GM23338 (cell line): ENCODE results near the gene GAB2. TPM values are rescaled to one million over a fixed set of nuclear protein-coding genes. Genes with fewer than 3 reads are reported as not detected.

Source experiments
- ATAC-seq: fragments of 200-7000 bp; cut with Tn5 transposase; 3 replicates; pipeline ENCODE4 v1.9.1; 2020
- DNase-seq: peaks from one replicate; pipeline ENCODE4 v3.0.0-alpha.2; 2015; ENCODE audit warnings: low spot score
- H2AFZ ChIP-seq: fragments of 200-600 bp; sonication (generic); 2 replicates; pipeline ENCODE4 v1.8.0; 2016; ENCODE audit warnings: antibody characterized with exemption, mild to moderate bottlenecking, moderate library complexity
- H3F3A ChIP-seq: fragments of 200-600 bp; sonication (generic); replicated peaks from 2 replicates; pipeline ENCODE4 v1.8.0; 2017; ENCODE audit warnings: antibody characterized with exemption, mixed run types, low read depth
- H3K27ac ChIP-seq: fragments of 200-600 bp; sonication (generic); 2 replicates; pipeline ENCODE4 v1.6.1; 2016; ENCODE audit warnings: low read depth
- H3K27me3 ChIP-seq: fragments of 200-600 bp; sonication (generic); 2 replicates; pipeline ENCODE4 v1.8.0; 2016; ENCODE audit warnings: mild to moderate bottlenecking, mixed run types, moderate library complexity; ENCODE audit not compliant: insufficient read depth
- H3K36me3 ChIP-seq: fragments of 200-600 bp; sonication (generic); 2 replicates; pipeline ENCODE4 v1.8.0; 2016; ENCODE audit warnings: mild to moderate bottlenecking; ENCODE audit not compliant: insufficient read depth
- H3K4me1 ChIP-seq: fragments of 200-600 bp; sonication (generic); 2 replicates; pipeline ENCODE4 v1.8.0; 2016; ENCODE audit warnings: mild to moderate bottlenecking, moderate library complexity; ENCODE audit not compliant: insufficient read depth
- H3K4me2 ChIP-seq: fragments of 200-600 bp; sonication (generic); 2 replicates; pipeline ENCODE4 v1.7.1; 2017; ENCODE audit warnings: mixed run types
- H3K4me3 ChIP-seq: fragments of 200-600 bp; sonication (generic); 2 replicates; pipeline ENCODE4 v1.6.1; 2016; ENCODE audit warnings: mixed run types
- H3K79me2 ChIP-seq: fragments of 200-600 bp; sonication (generic); replicated peaks from 2 replicates; pipeline ENCODE4 v1.8.0; 2017; ENCODE audit warnings: mild to moderate bottlenecking; ENCODE audit not compliant: insufficient read depth
- H3K9me2 ChIP-seq: fragments of 200-600 bp; sonication (generic); 2 replicates; pipeline ENCODE4 v1.8.0; 2017; ENCODE audit not compliant: insufficient read depth
- H4K20me1 ChIP-seq: fragments of 200-600 bp; sonication (generic); replicated peaks from 2 replicates; pipeline ENCODE4 v1.8.0; 2017; ENCODE audit warnings: mild to moderate bottlenecking; ENCODE audit not compliant: insufficient read depth
- H3K27ac Mint-ChIP-seq: 2 replicates; pipeline ENCODE4 v1.8.0; 2020; ENCODE audit warnings: inconsistent platforms, mild to moderate bottlenecking, moderate library complexity, mixed read lengths
- H3K27me3 Mint-ChIP-seq: 3 replicates; pipeline ENCODE4 v1.8.0; 2022; ENCODE audit warnings: low read depth, mild to moderate bottlenecking, moderate library complexity, mixed read lengths, inconsistent platforms; ENCODE audit not compliant: insufficient read depth, poor library complexity
- H3K36me3 Mint-ChIP-seq: 3 replicates; pipeline ENCODE4 v1.8.0; 2021; ENCODE audit warnings: low read depth, mild to moderate bottlenecking, inconsistent platforms, moderate library complexity, mixed read lengths
- H3K4me1 Mint-ChIP-seq: 3 replicates; pipeline ENCODE4 v1.8.0; 2020; ENCODE audit warnings: mild to moderate bottlenecking, inconsistent platforms, mixed read lengths
- H3K4me3 Mint-ChIP-seq: 3 replicates; pipeline ENCODE4 v1.8.0; 2021; ENCODE audit warnings: moderate library complexity, mild to moderate bottlenecking, inconsistent platforms, mixed read lengths
- H3K9me3 Mint-ChIP-seq: 3 replicates; pipeline ENCODE4 v1.8.0; 2020; ENCODE audit warnings: moderate library complexity, mild to moderate bottlenecking, inconsistent platforms, mixed read lengths
- CREB1 ChIP-seq: fragments of 250-450 bp; sonication (Bioruptor Pico); IDR thresholded peaks from 2 replicates; pipeline ENCODE4 v1.5.0; 2020; ENCODE audit warnings: low read depth, mild to moderate bottlenecking, moderate library complexity
- EZH2phosphoT487 ChIP-seq: fragments of 200-600 bp; sonication (generic); IDR thresholded peaks from one replicate; pipeline ENCODE4 v1.8.1; 2018; ENCODE audit warnings: antibody characterized with exemption; ENCODE audit not compliant: unreplicated experiment
- JUNB ChIP-seq: IDR thresholded peaks from one replicate; pipeline ENCODE4 v1.6.1; 2016; ENCODE audit warnings: antibody characterized with exemption; ENCODE audit not compliant: unreplicated experiment
- POLR2AphosphoS5 ChIP-seq: IDR thresholded peaks from 2 replicates; pipeline ENCODE4 v1.6.1; 2016; ENCODE audit warnings: antibody characterized with exemption, low read depth
- STAT1 ChIP-seq: IDR thresholded peaks from one replicate; pipeline ENCODE4 v1.6.1; 2016; ENCODE audit warnings: antibody characterized with exemption; ENCODE audit not compliant: unreplicated experiment
- ZNF114 ChIP-seq: fragments of 250-450 bp; sonication (Bioruptor Pico); IDR thresholded peaks from 2 replicates; pipeline ENCODE4 v1.5.0; 2020; ENCODE audit warnings: mild to moderate bottlenecking, moderate library complexity
- ZNF331 ChIP-seq: fragments of 250-450 bp; sonication (Bioruptor Pico); IDR thresholded peaks from 2 replicates; pipeline ENCODE4 v1.5.0; 2020; ENCODE audit warnings: low read depth, mild to moderate bottlenecking, moderate library complexity
- polyA plus RNA-seq: library from polyadenylated mRNA; unstranded; fragments of >200 nt; fragmentation: Nextera tagmentation; extraction: Ambion mirVana; gene quantifications from 2 replicates; pipeline ENCODE4 v1.2.1, GENCODE V29; 2016
- total RNA-seq: library from RNA; depleted of rRNA; stranded (reverse); fragments of >200 nt; shearing (Covaris generic); gene quantifications from 2 replicates; pipeline ENCODE4 v1.2.3, GENCODE V29; 2014
- TF ChIP-seq, protein P1 (sequence below): fragments of 250-450 bp; sonication (Bioruptor Pico); IDR thresholded peaks from 2 replicates; pipeline ENCODE4 v1.5.0; 2020; ENCODE audit warnings: mild to moderate bottlenecking, moderate library complexity
- TF ChIP-seq, protein P2 (sequence below): IDR thresholded peaks from one replicate; pipeline ENCODE4 v1.6.1; 2018; ENCODE audit warnings: antibody characterized with exemption; ENCODE audit not compliant: unreplicated experiment
- TF ChIP-seq, protein P3 (sequence below), 2 experiments: fragments of 200-600 bp in 1 of 2; sonication (generic) in 1 of 2; conservative IDR thresholded peaks; 2 replicates each; pipeline versions ENCODE4 v1.5.1 to v1.6.1; 2016 to 2017; ENCODE audit warnings: antibody characterized with exemption in 2 of 2, low read depth in 2 of 2, mild to moderate bottlenecking in 2 of 2, moderate library complexity in 1 of 2

The GAB2 gene
- total and polyA plus RNA-seq, 2 experiments from 2014 or later: 2.0 to 10.8 TPM

DNA sequence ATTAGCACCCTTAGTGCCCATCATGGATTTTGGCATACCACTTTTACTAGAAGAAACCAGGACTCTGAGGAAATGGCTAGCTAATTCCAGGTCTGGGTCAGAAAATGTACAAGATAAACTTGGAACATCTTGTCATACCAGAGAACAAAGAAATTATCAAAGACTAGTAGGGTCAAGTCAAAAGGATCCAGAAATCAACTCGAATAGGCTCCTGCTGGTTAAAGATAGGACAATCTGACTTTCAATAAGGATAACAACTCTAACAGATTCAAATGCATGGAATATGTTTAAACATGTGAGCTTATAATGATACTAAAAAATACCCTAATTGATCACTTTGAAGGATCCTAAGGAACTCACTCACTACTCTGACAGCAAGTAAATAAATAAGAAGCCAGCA, 18.9 kb downstream of the GAB2 start (continued):
- TF ChIP-seq, protein P1, sequence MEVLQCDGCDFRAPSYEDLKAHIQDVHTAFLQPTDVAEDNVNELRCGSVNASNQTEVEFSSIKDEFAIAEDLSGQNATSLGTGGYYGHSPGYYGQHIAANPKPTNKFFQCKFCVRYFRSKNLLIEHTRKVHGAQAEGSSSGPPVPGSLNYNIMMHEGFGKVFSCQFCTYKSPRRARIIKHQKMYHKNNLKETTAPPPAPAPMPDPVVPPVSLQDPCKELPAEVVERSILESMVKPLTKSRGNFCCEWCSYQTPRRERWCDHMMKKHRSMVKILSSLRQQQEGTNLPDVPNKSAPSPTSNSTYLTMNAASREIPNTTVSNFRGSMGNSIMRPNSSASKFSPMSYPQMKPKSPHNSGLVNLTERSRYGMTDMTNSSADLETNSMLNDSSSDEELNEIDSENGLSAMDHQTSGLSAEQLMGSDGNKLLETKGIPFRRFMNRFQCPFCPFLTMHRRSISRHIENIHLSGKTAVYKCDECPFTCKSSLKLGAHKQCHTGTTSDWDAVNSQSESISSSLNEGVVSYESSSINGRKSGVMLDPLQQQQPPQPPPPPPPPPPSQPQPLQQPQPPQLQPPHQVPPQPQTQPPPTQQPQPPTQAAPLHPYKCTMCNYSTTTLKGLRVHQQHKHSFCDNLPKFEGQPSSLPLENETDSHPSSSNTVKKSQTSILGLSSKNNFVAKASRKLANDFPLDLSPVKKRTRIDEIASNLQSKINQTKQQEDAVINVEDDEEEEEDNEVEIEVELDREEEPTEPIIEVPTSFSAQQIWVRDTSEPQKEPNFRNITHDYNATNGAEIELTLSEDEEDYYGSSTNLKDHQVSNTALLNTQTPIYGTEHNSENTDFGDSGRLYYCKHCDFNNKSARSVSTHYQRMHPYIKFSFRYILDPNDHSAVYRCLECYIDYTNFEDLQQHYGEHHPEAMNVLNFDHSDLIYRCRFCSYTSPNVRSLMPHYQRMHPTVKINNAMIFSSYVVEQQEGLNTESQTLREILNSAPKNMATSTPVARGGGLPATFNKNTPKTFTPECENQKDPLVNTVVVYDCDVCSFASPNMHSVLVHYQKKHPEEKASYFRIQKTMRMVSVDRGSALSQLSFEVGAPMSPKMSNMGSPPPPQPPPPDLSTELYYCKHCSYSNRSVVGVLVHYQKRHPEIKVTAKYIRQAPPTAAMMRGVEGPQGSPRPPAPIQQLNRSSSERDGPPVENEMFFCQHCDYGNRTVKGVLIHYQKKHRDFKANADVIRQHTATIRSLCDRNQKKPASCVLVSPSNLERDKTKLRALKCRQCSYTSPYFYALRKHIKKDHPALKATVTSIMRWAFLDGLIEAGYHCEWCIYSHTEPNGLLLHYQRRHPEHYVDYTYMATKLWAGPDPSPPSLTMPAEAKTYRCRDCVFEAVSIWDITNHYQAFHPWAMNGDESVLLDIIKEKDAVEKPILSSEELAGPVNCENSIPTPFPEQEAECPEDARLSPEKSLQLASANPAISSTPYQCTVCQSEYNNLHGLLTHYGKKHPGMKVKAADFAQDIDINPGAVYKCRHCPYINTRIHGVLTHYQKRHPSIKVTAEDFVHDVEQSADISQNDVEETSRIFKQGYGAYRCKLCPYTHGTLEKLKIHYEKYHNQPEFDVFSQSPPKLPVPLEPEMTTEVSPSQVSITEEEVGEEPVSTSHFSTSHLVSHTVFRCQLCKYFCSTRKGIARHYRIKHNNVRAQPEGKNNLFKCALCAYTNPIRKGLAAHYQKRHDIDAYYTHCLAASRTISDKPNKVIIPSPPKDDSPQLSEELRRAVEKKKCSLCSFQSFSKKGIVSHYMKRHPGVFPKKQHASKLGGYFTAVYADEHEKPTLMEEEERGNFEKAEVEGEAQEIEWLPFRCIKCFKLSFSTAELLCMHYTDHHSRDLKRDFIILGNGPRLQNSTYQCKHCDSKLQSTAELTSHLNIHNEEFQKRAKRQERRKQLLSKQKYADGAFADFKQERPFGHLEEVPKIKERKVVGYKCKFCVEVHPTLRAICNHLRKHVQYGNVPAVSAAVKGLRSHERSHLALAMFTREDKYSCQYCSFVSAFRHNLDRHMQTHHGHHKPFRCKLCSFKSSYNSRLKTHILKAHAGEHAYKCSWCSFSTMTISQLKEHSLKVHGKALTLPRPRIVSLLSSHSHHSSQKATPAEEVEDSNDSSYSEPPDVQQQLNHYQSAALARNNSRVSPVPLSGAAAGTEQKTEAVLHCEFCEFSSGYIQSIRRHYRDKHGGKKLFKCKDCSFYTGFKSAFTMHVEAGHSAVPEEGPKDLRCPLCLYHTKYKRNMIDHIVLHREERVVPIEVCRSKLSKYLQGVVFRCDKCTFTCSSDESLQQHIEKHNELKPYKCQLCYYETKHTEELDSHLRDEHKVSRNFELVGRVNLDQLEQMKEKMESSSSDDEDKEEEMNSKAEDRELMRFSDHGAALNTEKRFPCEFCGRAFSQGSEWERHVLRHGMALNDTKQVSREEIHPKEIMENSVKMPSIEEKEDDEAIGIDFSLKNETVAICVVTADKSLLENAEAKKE (CRISPR knock-in tag): no peak
- TF ChIP-seq JUNB (no peak), ZNF114 (no peak), STAT1 (no peak)
- TF ChIP-seq, protein P2, sequence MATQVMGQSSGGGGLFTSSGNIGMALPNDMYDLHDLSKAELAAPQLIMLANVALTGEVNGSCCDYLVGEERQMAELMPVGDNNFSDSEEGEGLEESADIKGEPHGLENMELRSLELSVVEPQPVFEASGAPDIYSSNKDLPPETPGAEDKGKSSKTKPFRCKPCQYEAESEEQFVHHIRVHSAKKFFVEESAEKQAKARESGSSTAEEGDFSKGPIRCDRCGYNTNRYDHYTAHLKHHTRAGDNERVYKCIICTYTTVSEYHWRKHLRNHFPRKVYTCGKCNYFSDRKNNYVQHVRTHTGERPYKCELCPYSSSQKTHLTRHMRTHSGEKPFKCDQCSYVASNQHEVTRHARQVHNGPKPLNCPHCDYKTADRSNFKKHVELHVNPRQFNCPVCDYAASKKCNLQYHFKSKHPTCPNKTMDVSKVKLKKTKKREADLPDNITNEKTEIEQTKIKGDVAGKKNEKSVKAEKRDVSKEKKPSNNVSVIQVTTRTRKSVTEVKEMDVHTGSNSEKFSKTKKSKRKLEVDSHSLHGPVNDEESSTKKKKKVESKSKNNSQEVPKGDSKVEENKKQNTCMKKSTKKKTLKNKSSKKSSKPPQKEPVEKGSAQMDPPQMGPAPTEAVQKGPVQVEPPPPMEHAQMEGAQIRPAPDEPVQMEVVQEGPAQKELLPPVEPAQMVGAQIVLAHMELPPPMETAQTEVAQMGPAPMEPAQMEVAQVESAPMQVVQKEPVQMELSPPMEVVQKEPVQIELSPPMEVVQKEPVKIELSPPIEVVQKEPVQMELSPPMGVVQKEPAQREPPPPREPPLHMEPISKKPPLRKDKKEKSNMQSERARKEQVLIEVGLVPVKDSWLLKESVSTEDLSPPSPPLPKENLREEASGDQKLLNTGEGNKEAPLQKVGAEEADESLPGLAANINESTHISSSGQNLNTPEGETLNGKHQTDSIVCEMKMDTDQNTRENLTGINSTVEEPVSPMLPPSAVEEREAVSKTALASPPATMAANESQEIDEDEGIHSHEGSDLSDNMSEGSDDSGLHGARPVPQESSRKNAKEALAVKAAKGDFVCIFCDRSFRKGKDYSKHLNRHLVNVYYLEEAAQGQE: no peak

DNA sequence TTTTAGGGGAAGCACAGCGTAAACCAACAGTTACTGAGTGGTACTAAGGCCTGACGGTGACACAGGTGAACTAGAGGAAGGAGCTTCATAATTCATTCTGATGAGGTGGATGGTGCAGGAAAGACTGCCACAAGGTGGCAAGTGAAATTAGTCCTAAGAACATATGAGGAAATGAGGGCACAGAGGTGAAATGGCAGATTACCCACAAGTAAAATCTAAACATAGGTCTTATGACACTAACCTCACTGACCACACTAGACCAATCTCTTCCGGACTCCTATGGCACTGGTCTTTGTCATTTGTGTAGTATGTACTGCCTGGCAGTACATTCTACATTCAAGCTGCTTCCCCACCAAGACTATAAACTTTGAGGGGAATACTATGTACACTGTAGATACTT, 20.2 kb downstream of the GAB2 start:
- Histone ChIP-seq H3K27me3 (peaks cover 23% of the 10 kb centered on the region; the same call in 1 of the 2 replicates), H4K20me1 (no peaks in the 10 kb centered on the region; the same call in 1 of the 2 replicates), H3K4me2 (no peak overlapping the region), H3K27ac (no peak overlapping the region), H3K79me2 (no peaks in the 10 kb centered on the region), H3K36me3 (no peaks in the 10 kb centered on the region), H3K4me3 (no peak overlapping the region), H3K9me2 (no peaks in the 10 kb centered on the region), H2AFZ (no peak overlapping the region), H3F3A (no peaks in the 10 kb centered on the region), H3K4me1 (peaks cover 13% of the 10 kb centered on the region; the same call in 1 of the 2 replicates)
- Mint-ChIP-seq H3K4me1 (peaks cover 23% of the 10 kb centered on the region), H3K9me3 (no peaks in the 10 kb centered on the region), H3K36me3 (no peaks in the 10 kb centered on the region), H3K27ac (no peak overlapping the region), H3K4me3 (no peak overlapping the region), H3K27me3 (peaks cover 12% of the 10 kb centered on the region)
- ATAC-seq: no peak
- no peak for DNase-seq
- TF ChIP-seq ZNF331 (CRISPR knock-in tag): no peak
- TF ChIP-seq POLR2AphosphoS5: no peak
- TF ChIP-seq, protein P3, sequence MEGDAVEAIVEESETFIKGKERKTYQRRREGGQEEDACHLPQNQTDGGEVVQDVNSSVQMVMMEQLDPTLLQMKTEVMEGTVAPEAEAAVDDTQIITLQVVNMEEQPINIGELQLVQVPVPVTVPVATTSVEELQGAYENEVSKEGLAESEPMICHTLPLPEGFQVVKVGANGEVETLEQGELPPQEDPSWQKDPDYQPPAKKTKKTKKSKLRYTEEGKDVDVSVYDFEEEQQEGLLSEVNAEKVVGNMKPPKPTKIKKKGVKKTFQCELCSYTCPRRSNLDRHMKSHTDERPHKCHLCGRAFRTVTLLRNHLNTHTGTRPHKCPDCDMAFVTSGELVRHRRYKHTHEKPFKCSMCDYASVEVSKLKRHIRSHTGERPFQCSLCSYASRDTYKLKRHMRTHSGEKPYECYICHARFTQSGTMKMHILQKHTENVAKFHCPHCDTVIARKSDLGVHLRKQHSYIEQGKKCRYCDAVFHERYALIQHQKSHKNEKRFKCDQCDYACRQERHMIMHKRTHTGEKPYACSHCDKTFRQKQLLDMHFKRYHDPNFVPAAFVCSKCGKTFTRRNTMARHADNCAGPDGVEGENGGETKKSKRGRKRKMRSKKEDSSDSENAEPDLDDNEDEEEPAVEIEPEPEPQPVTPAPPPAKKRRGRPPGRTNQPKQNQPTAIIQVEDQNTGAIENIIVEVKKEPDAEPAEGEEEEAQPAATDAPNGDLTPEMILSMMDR (conservative IDR thresholded peaks at IDR 0.05; ENCODE audit: low read depth in 2 of 2): no peak
- TF ChIP-seq EZH2phosphoT487: no peak
- no peak for TF ChIP-seq STAT1
- TF ChIP-seq, protein P2: no peak
- no peak for TF ChIP-seq ZNF114
- no peak for TF ChIP-seq CREB1 (CRISPR knock-in tag)
